Endometrial microvascular endothelial cells (primary cell): ENCODE measurements around the gene ENPP1. TPM values are rescaled to one million over a fixed set of nuclear protein-coding genes. Genes with fewer than 3 reads are reported as not detected.

Experiments
- in situ Hi-C: cut with HindIII; loops from 2 replicates; pipeline ENCODE4 v1.10.0; 2017; ENCODE audit warnings: low sequenced_read_pairs, low pct_unique_long_range_greater_than_20kb; ENCODE audit errors: inconsistent ontology term
- total RNA-seq: library from RNA; depleted of rRNA; stranded (reverse); fragments of >200 nt; gene quantifications from one replicate; pipeline ENCODE4 v1.2.3, GENCODE V29; 2015; ENCODE audit errors: inconsistent ontology term

Gene ENPP1
- total RNA-seq, 1 donor from 2014 or later, result 1.2 TPM

DNA sequence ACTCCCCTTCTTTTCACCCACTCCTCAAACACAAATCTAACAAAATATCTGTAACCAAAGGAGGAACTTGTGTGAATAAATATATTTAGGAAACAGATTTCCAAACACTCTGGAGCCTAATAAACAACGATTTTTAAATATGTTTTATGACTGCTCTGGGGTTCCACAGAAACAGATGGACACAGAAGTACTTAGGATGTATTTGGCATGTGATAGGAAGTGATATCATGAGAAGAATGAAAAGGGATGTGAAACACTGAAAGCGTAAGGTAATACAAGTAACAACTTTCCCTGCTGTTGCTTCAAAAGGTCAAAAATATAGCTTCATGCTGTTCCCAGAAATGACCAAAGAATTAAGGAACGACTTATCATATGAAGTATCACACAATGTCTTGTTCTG, 26.1 kb upstream of the ENPP1 start:
- in situ Hi-C loops, result no loop called here

DNA sequence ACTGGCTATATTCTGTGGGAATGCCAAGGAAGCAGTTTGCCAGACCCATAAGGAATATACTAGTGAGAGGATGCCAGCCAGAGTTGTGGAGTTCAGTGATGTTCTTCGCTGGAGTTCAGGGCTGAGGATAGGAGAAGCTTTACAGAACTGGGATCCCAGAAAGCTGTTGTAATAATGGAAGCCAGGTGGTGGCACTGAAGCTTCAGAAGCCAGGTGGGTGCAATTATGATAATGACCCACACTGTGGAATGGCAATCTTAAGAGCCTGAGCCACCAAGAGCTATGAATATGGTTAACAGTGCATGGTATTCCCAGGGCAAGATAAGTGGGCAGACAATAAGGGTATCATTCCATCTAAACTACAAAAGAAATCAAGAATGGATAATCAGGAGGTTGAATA, 25.1 kb upstream of the ENPP1 start:
- in situ Hi-C loops, result no loop called here

DNA sequence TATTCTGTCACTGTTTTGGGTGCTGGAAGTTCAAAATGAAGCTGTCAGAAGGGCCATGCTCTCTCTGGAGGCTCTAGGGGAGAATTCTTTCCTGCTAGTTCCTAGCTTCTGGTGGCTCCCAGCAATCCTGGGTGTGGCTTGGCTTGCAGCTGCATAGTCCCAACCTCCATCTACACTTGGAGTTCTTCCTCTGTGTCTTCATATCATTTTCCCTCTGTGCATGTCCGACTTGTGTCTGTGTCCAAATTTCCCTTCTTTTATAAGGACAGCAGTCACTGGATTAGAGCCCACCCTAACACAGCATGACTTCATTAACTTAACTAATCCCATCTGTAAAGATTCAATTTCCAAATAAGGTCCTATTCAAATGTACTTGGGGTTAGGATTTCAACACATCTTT, 23.3 kb upstream of the ENPP1 start:
- in situ Hi-C loops, result no loop called here

DNA sequence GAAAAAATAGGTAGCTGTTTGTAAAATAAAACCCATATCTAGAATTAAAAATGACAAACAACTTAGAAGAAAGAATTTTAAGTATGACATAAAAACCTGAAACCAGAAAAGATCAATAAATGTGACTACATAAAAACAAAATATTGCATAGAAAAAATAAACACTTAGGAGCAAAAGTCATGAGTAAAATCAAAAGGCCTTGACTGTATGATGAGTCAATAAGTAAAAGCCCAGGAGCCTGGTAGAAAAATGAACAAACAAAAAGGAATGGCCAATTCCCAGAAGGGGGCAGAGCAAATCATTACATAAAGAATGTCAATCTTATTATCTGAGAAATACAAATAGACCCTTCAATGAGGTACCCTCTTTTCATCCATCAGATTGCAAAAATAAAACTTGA, 20.7 kb upstream of the ENPP1 start:
- in situ Hi-C loops, result no loop called here

DNA sequence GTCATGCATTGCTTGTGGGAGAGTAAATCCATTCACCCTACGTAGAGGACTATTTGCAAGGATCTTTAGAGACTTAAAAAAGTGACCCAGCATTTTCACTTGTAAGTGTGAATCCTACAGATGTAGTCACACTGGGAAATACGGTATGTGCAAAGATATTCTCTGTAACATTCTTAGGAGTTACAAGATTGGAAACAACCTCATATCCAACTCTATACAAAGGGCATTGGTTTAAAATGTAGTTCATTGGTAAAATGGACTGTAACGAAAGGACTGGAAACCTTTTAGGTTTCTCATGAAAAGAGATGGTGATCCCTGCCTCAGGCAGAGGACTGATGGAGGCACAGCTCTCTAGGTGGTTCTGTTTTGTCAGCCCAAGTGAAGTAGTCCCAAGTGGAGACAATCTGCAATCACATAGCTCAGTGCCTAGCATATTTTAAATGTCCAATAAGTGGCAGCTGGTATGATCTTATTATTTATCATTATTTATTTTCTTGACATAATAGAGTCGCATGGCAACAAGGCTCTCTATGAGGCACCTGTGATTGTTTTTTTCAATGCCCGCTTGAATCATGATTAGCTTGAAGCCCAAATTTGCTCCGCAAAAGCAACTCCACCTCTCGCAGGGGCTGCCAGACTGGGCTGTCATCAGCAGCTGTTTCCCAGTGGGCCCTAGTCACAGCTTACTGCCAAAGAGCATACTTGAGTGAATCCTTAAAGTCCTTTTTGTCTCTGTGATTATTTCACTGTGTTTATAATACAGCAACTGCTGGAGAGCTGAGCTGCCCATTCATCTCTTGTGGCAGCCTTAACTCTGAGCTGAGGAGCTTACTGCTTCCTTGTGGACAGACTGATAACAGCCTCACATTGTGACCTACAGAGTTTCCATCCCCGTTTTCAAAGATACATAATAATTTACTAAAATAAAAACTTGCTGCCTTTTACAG, 19.8 kb upstream of the ENPP1 start:
- in situ Hi-C loops, result no loop called here

DNA sequence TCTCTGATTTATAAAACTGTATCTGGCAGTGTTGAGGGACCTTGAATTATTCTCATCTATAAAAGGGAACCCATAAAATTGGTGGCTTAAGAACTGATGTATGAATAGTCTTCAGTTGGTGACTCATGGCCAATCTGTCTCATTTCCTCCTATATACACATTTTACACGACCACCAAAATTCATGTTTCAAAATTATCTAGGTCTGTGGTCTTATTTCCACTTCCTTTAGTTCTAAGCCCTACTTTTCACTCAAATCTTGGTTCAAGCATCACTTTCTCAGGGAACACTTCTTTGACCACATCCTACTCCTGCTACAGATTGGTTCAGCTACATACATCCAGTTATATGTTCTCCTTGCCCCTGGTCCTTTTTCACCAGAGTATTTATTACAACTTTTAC, 18.6 kb upstream of the ENPP1 start:
- in situ Hi-C loops, result no loop called here

DNA sequence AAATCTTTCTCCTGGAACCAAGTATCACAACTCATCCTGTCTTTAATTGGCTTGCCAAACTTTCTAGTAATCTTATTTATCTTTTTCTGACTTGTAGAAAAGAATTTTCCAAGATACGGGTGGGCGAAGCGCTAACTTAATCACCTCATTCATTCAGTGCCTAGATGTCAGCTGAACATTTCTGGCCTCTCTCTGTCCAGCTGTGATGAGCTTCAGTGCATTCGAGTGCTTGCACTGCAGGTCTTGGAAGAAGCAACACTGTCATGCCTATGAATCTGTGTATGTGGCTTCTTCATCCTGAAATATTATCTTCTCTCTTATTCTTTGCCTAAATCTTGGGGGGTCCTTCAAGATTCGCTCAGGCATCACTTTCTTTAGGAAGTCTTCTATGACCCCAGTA, 16.3 kb upstream of the ENPP1 start:
- in situ Hi-C loops, result no loop called here

DNA sequence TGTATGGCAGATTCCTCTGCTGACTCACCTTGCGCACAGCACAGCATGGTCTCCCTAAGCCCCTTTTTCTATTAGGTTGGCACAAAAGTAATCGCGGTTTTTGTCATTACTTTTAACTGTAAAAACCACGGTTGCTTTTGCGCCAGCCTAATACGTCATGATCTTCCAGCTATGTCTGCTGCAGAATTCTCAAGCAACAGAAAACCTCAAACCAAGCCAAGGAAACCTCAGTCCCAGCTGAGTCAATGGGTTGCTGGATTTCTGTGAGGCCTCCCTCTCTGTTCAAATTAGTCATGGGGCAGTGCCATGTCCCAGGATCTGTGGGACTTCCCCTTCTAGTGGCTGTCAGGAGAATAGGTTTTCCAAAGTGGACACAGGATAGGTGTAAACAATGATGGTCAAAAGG, 15.7 kb upstream of the ENPP1 start:
- in situ Hi-C loops, result no loop called here

DNA sequence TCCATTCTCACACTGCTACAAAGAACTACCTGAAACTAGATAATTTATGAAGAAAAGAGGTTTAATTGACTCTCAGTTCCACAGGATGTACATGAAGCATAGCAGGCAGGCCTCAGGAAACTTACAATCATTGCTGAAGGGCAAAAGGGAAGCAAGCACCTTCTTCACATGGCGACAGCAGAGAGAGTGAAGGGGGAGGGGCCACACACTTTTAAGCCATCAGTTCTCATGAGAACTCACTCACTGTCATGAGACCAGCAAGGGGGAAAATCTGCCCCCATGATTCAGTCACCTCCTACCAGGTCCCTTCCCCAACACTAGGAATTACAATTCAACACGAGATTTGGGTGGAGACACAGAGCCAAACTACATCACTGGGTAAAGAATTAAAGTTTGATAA, 12.5 kb upstream of the ENPP1 start:
- in situ Hi-C loops, result no loop called here

DNA sequence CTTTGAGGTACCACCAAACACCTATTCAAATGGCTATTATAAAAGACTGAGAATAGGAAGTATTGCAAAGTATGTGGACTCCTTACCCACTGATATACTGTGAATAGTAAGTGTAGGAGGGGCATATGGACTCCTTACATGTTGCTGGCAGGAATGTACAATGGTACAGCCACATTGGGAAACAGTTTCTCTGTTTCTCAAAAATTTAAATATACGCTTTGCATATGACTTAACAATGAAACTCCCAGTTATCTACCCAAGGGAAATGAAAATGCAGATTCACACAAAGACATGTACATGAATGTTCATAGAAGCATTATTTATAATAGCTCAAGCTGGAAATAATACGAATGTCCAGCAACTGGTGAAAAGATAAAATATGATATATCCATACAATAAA, 5.5 kb upstream of the ENPP1 start:
- in situ Hi-C loops, result no loop called here

DNA sequence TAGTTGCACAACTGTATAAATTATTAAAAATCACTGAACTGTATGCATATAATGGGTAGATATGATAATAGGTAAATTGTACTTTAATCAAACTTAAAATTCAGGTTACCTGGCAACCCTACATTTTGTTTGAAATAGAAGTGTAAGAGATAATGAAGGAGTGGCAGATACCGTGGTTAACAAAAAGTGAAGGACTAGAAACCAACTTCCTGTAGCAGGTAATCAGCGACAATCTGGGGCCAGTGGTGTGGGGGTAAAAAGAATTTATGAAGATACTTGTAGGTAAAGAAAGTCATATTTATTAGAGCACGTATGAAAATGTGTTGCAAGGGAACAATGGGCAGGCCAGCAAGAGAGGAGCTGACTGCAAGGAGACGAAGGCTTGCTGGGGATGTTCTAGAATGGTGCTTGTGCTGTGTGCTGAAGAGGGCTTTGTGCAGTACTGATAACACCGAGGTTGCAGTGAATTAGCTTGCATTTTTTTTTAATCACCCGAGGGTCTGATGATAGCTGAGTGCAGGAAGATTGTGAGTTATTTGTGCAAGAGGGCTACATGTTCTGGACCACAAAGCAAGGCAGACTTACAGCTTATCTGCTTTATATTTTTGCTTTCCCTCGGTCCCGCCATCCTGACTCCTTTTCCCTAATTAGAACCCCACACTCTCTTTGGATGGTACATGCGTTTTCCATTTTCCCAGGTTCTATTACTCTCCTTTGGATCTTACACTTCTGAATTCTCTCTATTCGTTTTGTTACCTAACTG, 4.6 kb upstream of the ENPP1 start:
- in situ Hi-C loops, result no loop called here

DNA sequence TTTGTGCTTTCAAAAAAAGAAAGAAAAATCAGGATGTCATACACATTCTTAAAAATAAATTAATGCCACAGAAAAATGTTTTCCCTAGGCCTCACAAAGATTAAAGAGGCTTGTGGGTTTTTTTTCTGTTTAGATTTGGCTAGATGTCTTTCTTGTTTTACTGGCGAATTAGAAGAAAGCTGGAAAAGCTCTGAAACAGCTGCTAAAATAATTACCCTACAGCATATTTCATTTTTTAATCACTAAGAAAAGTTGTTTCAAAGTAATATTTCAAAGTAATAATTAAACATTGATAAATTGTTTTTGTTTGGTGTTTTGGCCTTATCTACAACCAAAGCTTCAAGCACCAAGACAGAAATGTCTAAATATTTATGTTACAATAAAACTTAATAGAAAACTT, 3.7 kb upstream of the ENPP1 start:
- in situ Hi-C loops, result no loop called here

DNA sequence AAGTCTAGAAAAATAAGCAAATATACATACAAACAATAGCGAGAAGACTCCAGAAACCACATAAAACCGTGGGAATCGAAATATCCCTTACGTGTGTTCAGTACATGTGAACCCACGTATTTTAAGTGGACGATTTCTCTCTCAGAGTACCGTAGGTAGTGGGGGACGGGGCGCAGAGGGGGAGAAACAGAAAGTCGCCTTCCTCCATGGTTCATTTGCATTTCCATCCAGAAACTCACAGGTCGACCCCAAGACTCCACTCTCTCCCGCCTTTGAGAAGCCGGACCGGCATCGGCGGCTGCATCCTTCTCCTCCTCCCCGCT, 538 bp upstream of the ENPP1 start:
- in situ Hi-C loops, result no loop called here

DNA sequence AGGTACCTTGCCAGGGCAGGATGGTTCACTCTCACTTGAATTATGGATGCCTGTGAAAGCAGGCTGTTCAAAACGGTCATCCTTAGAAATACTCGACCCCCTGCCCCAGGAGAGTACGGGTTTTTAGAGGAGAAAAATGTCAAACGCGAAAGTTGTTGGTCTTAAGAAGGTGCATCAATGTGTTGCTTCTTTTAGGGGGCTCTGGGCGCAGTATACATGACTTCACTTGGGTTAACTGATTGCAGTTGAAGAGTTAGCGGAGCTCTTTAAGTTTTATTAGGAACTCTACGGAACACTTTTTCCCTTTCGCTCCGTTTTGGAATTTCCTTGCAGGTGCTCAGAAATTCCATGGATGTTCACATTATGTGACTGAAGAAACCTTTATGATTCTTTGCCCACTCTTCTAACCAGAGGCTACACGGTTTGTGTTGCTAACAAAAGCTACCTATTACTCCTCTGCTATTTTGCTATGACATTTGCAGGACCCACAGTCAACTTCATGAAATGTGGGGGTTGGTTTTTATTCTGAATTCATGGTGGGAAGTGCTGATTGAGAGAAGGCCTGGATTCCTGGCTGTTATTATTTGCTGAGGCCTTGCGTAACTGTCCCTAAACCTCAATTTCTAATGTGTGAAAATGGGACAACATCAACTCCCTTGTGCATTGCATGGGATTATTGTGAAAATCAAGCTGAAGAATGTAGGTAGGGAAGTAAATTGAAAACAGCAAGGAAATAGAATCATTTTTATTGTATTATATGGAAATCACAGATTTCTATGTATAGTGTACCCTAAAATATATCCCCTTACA, 845 bp downstream of the ENPP1 start:
- in situ Hi-C loops, result no loop called here

DNA sequence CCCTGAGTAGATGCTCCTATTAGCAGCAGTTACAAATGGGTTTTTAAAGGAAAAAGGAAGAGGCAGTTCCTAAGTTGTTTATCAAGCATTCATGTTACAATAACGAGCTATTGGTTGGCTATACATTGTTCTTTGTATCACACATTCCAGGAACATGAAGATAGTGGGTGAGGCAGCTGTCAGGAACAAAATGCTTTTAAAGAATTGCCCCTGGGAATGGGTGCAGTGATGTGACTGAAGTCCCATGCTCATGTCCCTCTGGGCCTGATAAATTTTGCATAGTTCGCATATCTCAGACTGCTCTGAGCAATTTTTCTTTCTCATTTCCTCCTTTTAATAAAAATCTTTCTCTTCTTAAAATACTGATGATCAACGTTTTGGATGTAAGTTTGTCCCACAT, 3.7 kb downstream of the ENPP1 start:
- in situ Hi-C loops, result no loop called here

DNA sequence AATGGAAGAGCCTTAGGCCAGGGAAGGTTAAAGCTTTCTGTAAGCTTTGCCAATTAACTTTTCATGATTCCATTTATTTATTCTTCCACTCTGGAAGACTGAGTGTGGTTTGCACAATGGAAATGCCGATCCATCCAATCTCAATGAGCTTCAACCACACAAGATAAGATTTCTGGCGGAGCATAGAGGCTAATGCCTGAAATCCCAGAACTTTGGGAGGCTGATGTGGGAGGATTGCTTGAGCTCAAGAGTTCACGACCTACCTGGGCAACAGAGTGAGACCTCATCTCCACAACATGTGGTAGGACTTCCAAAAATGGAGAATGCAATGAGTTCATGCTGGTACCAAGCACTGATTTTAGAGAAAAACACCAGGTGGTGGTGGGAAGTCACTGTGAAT, 6.2 kb downstream of the ENPP1 start:
- in situ Hi-C loops, result no loop called here

DNA sequence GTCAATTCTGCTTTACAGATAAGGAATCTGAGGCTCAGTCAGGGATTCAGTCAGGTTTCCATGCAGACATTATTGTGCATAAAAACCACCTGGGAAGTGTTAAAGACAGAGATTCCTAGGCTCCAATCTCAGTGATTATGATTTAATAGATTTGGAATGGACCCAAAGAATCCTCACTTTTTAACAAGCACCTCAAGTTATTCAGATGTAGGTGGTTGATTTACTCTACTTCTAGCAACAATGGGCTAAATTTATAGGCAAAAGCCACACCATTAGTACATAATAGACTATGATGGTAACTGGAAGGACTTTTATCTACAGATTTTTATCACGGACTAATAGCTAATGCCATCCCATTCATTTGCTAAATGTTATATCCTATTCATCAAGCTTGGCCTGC, 9.0 kb downstream of the ENPP1 start:
- in situ Hi-C loops, result no loop called here

DNA sequence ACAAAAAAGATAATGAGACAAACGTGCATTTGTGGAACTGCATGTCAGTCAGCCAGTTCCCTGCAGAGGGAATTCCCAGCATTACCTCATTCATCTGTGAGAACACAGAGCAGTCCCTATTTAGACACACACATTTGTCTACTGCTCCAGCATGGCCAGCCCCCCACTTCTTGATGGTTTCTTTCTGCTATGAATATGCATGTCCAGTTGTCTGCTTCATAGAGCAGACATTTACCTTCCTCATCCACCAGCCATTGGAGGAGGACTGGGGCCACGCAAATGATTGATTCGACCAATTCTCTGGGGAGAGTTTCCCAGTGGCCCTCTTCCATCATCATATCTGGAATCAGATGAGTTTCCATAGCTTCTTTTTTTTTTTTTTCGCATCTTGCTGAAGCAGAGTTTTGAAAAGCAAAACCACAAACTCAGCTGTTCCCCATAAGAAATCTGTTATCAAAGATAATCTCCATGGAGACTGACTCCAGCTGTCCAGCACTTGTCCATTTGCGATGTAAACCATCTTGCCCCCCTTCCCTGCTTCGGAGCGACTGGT, 11.8 kb downstream of the ENPP1 start:
- in situ Hi-C loops, result no loop called here

DNA sequence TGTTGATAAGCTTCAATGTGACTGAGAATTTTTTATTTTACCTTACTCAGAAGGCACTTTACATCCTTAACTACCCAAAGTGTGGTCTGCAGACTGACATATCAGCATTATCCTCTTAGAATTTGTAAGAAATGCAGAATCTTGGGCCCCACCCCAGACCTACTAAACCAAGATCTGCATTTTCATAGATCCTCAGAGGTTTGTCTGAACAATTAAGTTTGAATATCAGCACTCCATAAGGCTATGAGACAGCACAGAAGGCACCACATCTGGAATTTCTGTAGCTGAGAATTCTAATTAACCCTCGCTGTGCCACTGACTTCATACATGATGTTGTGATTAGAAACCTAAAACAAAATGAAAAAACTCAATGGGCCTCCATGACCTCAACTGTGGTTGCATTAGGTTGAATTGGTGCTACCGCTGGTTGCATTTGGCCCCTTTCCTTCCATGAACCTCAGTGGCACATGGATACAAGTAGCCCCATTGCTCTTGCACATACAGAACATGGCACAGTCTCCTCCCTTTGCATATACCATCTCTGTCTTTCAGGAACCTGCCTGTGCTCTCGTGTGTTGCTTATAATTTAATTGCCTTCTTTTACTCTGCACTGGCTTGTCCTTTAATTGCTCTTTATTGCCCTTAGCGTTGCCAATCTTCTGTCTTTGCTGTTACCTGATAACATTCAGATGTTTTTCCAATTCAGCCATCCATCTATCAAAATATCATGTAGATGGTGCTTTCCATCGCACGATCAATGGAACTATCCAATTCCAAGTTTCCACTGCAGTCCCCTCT, 13.4 kb downstream of the ENPP1 start:
- in situ Hi-C loops, result no loop called here
